Cardiac fibroblast (primary cell): ENCODE data around the gene AGBL3.

ENCODE experiments used
- DNase-seq, 2 donors: peaks; one replicate each; pipeline versions ENCODE4 v3.0.0 to v3.0.0-alpha.2; 2010; ENCODE audit warnings: low read depth in 2 of 2
- H3K4me3 ChIP-seq, 2 donors: replicated peaks in 1 of 2; 1 replicate in 1 of 2; 2 replicates in 1 of 2; pipeline ENCODE4 v1.5.1; 2011; ENCODE audit warnings: low read depth in 2 of 2, low read length in 2 of 2, mild to moderate bottlenecking in 2 of 2, moderate library complexity in 1 of 2
- CTCF ChIP-seq: IDR thresholded peaks from one replicate; pipeline ENCODE4 v1.5.1; 2011; ENCODE audit warnings: low read depth, mild to moderate bottlenecking, low read length, inconsistent platforms

AGBL3 gene

DNA sequence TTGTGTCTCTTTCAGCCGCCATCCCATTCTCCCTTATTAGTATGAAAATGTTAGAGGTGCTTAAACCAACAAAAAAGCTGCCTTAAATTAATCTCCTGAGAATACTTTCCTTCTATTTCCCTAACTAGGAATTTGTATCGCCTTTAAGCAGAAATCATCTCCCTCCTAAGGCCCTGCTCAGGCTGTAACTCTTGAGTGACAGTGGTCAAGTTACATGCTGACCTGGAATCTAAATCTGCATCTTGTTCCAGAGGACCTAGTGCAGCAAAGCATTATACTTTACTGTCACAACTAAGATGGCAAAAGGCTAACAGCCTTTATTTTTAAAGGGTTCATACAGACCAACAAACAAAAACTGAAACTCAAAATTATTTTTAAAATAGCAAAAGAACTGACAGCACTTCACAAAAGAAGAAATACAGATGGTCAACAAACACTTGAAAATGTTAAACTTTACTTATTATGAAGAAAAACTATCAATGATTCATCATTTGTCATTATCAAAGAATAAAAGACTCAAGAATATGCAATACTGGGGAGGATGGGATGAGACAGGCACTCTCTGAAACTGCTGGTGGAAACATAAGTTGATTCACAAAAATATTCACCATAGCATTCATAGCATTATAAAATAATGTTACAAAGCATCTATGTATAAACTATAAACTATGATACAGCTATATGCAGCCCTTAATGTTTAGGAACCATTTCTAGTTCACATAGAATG lies 173.2 kb downstream of the AGBL3 start:
- no peak overlapping the region for H3K4me3 ChIP-seq
- TF ChIP-seq CTCF, result no peak
- peak in 1 of 2 donors; percentile 52 for DNase-seq

GRCh38 chr7:135160098-135160857 lies 174.0 kb downstream of the AGBL3 start:
- no peak overlapping the region for H3K4me3 ChIP-seq
- no peak for TF ChIP-seq CTCF
- peak; percentile 32 to 55 for DNase-seq

DNA sequence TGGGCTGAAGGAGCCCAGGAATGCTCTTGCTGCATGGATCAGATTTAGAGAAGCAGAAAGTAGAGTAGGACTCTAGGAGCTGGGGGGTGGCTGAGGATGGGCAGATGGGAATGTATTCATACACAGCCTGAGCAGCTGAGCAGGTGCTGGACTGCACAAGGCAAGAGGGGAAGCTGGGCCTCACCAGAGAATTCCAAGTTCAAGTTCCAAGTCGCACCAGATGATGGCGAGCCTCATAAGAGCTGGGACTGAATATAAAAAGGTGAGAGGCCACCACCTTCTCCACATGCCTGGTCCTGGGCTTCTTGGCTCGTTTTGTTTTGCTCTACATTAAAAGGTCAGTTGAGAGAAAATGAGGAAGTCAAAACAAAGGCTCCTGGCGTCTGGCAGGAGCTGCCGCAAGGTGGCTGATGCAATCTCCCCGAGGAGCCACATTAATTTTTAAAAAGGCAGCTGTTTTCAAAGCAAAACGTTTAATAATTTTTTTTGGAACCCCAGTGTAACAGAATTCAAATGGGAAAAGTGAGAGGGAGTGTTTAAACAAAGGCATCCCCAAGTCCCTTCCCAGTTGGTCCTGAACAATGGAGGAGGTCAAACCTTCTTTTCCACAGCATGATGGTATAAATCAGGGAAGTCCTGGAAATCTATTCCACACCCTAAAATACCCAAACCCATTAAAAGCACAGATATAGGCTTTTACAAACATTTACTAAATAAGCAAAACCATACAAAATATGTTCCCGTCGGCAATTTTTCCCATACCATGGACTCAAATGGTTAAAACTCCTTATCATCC lies 174.7 kb downstream of the AGBL3 start:
- no peak overlapping the region for H3K4me3 ChIP-seq
- TF ChIP-seq CTCF, result peak; percentile 5
- DNase-seq, result peak in 1 of 2 donors; percentile 24

DNA sequence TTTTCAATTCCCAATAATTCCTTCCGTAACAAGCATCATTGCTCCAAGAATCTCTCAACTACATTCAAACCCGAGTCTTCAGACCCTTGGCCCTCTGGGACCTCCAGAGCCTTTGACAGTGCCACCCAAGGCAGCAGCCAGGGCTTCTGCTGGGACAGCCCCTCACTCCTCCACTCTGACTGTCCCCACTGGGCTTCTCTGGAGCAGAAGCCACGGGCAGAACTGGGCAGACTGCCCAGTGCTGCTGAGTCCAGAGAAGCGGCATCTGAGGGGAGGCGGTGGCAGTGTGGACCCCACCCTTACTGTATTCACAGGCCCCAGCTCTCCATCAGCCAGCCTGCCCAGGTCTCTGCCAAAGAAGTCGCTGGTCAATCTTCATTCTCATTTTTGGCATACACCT lies 175.4 kb downstream of the AGBL3 start:
- TF ChIP-seq CTCF, result no peak
- H3K4me3 ChIP-seq, result no peak overlapping the region
- DNase-seq, result no peak

GRCh38 chr7:135162382-135163001 lies 176.2 kb downstream of the AGBL3 start:
- H3K4me3 ChIP-seq, result no peak overlapping the region
- no peak for TF ChIP-seq CTCF
- no peak for DNase-seq

DNA sequence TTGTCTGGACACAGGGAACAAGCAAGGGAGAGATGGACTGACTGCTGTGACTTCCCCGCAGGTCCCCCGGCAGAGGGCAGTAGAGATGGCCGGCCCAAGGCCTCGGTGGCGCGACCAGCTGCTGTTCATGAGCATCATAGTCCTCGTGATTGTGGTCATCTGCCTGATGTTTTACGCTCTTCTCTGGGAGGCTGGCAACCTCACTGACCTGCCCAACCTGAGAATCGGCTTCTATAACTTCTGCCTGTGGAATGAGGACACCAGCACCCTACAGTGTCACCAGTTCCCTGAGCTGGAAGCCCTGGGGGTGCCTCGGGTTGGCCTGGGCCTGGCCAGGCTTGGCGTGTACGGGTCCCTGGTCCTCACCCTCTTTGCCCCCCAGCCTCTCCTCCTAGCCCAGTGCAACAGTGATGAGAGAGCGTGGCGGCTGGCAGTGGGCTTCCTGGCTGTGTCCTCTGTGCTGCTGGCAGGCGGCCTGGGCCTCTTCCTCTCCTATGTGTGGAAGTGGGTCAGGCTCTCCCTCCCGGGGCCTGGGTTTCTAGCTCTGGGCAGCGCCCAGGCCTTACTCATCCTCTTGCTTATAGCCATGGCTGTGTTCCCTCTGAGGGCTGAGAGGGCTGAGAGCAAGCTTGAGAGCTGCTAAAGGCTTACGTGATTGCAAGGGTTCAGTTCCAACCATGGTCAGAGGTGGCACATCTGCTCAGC lies 178.2 kb downstream of the AGBL3 start:
- TF ChIP-seq CTCF, result peak; percentile 32
- no peak overlapping the region for H3K4me3 ChIP-seq
- DNase-seq, result peak in 1 of 2 donors; percentile 32
